ENCODE data around the gene NOTCH3.

Gene NOTCH3

DNA sequence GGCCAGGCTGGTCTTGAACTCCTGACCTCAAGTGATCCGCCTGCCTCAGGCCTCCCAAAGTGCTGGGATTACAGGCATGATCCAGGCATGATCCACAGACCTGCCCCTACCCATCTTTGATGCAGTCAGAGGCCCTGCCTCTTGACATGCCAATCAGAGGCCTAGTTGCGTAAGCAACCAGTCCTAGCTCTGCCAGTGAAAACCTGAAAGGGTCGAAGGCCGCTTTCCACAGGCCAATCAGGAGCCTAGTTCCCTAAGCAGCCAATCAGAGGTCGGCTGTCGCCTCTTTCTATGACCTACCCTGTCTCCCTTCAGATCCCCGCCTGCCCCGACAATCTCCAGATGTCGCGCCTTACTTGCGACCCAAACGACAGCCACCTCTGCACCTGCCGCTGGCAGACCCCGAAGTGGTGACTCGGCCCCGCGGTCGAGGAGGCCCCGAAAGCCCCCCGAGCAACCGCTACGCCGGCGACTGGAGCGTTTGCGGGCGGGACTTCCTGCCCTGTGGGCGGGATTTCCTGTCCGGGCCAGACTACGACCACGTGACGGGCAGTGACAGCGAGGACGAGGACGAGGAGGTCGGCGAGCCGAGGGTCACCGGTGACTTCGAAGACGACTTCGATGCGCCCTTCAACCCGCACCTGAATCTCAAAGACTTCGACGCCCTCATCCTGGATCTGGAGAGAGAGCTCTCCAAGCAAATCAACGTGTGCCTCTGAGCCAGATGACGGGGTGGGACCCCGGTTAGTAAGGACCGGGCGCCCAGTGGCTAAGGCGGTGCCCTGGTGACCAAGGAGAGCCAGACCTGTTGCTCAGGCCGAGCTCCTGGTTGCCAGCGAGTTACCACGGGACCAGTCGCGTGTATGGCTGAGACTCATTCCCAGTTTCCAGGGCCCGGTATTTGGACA, 87.3 kb downstream of the NOTCH3 start:
- peaks cover 55% of the 10 kb centered on the region for H3K36me3 ChIP-seq (ENCODE audit: control insufficient read depth, insufficient read depth, low read length)
- H3K9me3 ChIP-seq (ENCODE audit: control insufficient read depth, low read length), result no peaks in the 10 kb centered on the region
- H3K27ac ChIP-seq (ENCODE audit: insufficient read depth, low read depth, low read length, poor library complexity, severe bottlenecking), result no peak overlapping the region
- H3K4me3 ChIP-seq (ENCODE audit: insufficient read depth, low read depth, low read length), result no peak overlapping the region
- H3K4me1 ChIP-seq (ENCODE audit: control insufficient read depth, insufficient read depth, low read length), result no peaks in the 10 kb centered on the region
- H3K27me3 ChIP-seq (ENCODE audit: control insufficient read depth, insufficient read depth, low read length, poor library complexity, severe bottlenecking), result no peaks in the 10 kb centered on the region
- 95% methylated on average over 58 of the region's 58 CpGs for WGBS, 2 experiments

DNA sequence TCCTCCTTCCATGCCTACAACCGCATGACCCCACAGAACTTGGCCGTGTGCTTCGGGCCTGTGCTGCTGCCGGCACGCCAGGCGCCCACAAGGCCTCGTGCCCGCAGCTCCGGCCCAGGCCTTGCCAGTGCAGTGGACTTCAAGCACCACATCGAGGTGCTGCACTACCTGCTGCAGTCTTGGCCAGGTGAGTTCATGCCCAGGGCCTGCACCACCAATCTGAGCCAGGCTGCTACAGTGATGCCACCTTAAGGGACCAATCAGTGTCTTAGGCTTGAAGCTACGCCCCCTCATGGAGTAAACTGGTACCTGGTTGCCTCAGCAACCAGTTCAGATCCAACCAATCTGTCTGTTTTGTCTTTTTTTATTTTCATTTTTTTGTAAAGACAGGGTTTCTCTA, 88.4 kb downstream of the NOTCH3 start:
- H3K27ac ChIP-seq (ENCODE audit: insufficient read depth, low read depth, low read length, poor library complexity, severe bottlenecking), result no peak overlapping the region
- H3K4me1 ChIP-seq (ENCODE audit: control insufficient read depth, insufficient read depth, low read length), result no peaks in the 10 kb centered on the region
- no peak overlapping the region for H3K4me3 ChIP-seq (ENCODE audit: insufficient read depth, low read depth, low read length)
- 95% methylated on average over 11 of the region's 11 CpGs for WGBS, 2 experiments
- no peaks in the 10 kb centered on the region for H3K9me3 ChIP-seq (ENCODE audit: control insufficient read depth, low read length)
- peaks cover 48% of the 10 kb centered on the region for H3K36me3 ChIP-seq (ENCODE audit: control insufficient read depth, insufficient read depth, low read length)
- no peaks in the 10 kb centered on the region for H3K27me3 ChIP-seq (ENCODE audit: control insufficient read depth, insufficient read depth, low read length, poor library complexity, severe bottlenecking)

DNA sequence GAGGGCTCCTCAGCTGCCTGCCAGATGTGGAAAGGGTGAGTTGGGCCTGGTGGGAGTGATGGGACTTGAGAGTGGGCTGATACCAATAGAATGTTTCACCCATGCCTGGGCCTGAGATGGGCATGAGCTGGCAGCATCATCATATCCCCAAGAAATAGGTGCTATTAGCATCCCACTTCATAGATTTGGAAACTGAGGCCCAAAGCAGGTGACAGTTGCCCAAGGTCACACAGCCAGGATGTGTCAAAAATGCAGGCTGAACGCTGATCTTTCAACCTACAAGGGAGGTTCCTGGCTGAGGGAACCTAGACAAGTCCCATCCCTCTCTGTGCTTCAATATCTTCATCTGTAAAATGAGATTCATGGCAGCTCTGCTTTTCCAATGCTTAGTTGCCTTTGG, 89.0 kb downstream of the NOTCH3 start:
- Histone ChIP-seq H3K27me3 (ENCODE audit: control insufficient read depth, insufficient read depth, low read length, poor library complexity, severe bottlenecking) (no peaks in the 10 kb centered on the region), H3K36me3 (ENCODE audit: control insufficient read depth, insufficient read depth, low read length) (peaks cover 48% of the 10 kb centered on the region), H3K9me3 (ENCODE audit: control insufficient read depth, low read length) (no peaks in the 10 kb centered on the region), H3K27ac (ENCODE audit: insufficient read depth, low read depth, low read length, poor library complexity, severe bottlenecking) (no peak overlapping the region), H3K4me1 (ENCODE audit: control insufficient read depth, insufficient read depth, low read length) (no peaks in the 10 kb centered on the region), H3K4me3 (ENCODE audit: insufficient read depth, low read depth, low read length) (no peak overlapping the region)
- WGBS, 2 experiments, result 93 to 95% methylated on average over 1 of the region's 1 CpG

GRCh38 chr19:15110418-15110815, 90.4 kb downstream of the NOTCH3 start:
- no peaks in the 10 kb centered on the region for H3K9me3 ChIP-seq (ENCODE audit: control insufficient read depth, low read length)
- H3K36me3 ChIP-seq (ENCODE audit: control insufficient read depth, insufficient read depth, low read length), result peaks cover 48% of the 10 kb centered on the region
- WGBS, 2 experiments, result 90 to 96% methylated on average over 17 of the region's 17 CpGs
- no peaks in the 10 kb centered on the region for H3K4me1 ChIP-seq (ENCODE audit: control insufficient read depth, insufficient read depth, low read length)
- no peaks in the 10 kb centered on the region for H3K27me3 ChIP-seq (ENCODE audit: control insufficient read depth, insufficient read depth, low read length, poor library complexity, severe bottlenecking)
- H3K4me3 ChIP-seq (ENCODE audit: insufficient read depth, low read depth, low read length), result no peak overlapping the region
- H3K27ac ChIP-seq (ENCODE audit: insufficient read depth, low read depth, low read length, poor library complexity, severe bottlenecking), result no peak overlapping the region

GRCh38 chr19:15109768-15110417, 90.9 kb downstream of the NOTCH3 start:
- H3K4me1 ChIP-seq (ENCODE audit: control insufficient read depth, insufficient read depth, low read length), result no peaks in the 10 kb centered on the region
- H3K4me3 ChIP-seq (ENCODE audit: insufficient read depth, low read depth, low read length), result no peak overlapping the region
- H3K27ac ChIP-seq (ENCODE audit: insufficient read depth, low read depth, low read length, poor library complexity, severe bottlenecking), result no peak overlapping the region
- no peaks in the 10 kb centered on the region for H3K27me3 ChIP-seq (ENCODE audit: control insufficient read depth, insufficient read depth, low read length, poor library complexity, severe bottlenecking)
- peaks cover 45% of the 10 kb centered on the region for H3K36me3 ChIP-seq (ENCODE audit: control insufficient read depth, insufficient read depth, low read length)
- 95 to 96% methylated on average over 49 of the region's 49 CpGs for WGBS, 2 experiments
- H3K9me3 ChIP-seq (ENCODE audit: control insufficient read depth, low read length), result no peaks in the 10 kb centered on the region
